HepG2 (cell line): ENCODE data around the gene FKBP1B.

Experiments used
- CBX5 ChIP-seq: sonication (generic); formaldehyde crosslinking; IDR thresholded peaks from 2 replicates; pipeline ENCODE4 v1.4.0; 2020; ENCODE audit warnings: missing genetic modification reagents, borderline replicate concordance
- CTCF ChIP-seq: sonication (generic); formaldehyde crosslinking; IDR thresholded peaks from 2 replicates; pipeline ENCODE4 v1.5.0; 2020; ENCODE audit warnings: mild to moderate bottlenecking, missing genetic modification reagents, moderate library complexity
- ERF ChIP-seq: IDR thresholded peaks from 2 replicates; pipeline ENCODE4 v1.6.1; 2018; ENCODE audit warnings: missing biosample characterization, missing genetic modification reagents
- FOSL2 ChIP-seq: sonication (generic); formaldehyde crosslinking; IDR thresholded peaks from 2 replicates; pipeline ENCODE4 v1.4.0; 2020; ENCODE audit warnings: missing genetic modification reagents
- KDM4B ChIP-seq: sonication (generic); formaldehyde crosslinking; IDR thresholded peaks from 2 replicates; pipeline ENCODE4 v1.4.0; 2020; ENCODE audit warnings: missing genetic modification reagents
- KLF15 ChIP-seq: sonication (generic); formaldehyde crosslinking; IDR thresholded peaks from 2 replicates; pipeline ENCODE4 v1.8.1; 2023; ENCODE audit warnings: borderline replicate concordance, mild to moderate bottlenecking, inconsistent platforms, missing genetic modification reagents, mixed read lengths
- NBN ChIP-seq: fragments of 450-650 bp; conservative IDR thresholded peaks from 2 replicates; pipeline ENCODE4 v1.6.1; 2017
- PAX8 ChIP-seq: sonication (generic); formaldehyde crosslinking; IDR thresholded peaks from 2 replicates; pipeline ENCODE4 v1.8.0; 2022; ENCODE audit warnings: mild to moderate bottlenecking, missing genetic modification reagents, borderline replicate concordance
- PHF8 ChIP-seq: sonication (generic); formaldehyde crosslinking; IDR thresholded peaks from 2 replicates; pipeline ENCODE4 v1.5.0; 2020; ENCODE audit warnings: missing genetic modification reagents
- RAD21 ChIP-seq: fragments of 450-650 bp; formaldehyde crosslinking; IDR thresholded peaks from 2 replicates; pipeline ENCODE4 v1.5.0; 2020; ENCODE audit warnings: mild to moderate bottlenecking
- SMAD1 ChIP-seq: sonication (generic); formaldehyde crosslinking; IDR thresholded peaks from 2 replicates; pipeline ENCODE4 v1.4.0; 2020; ENCODE audit warnings: missing genetic modification reagents, low read depth, mild to moderate bottlenecking, borderline replicate concordance
- ZBTB2 ChIP-seq: sonication (generic); formaldehyde crosslinking; IDR thresholded peaks from 2 replicates; pipeline ENCODE4 v1.8.0; 2022; ENCODE audit warnings: low read depth, missing genetic modification reagents
- ZNF629 ChIP-seq: sonication (generic); formaldehyde crosslinking; conservative IDR thresholded peaks from 2 replicates; pipeline ENCODE4 v1.5.0; 2020; ENCODE audit warnings: missing genetic modification reagents

GRCh38 chr2:24011250-24012104 is 38.1 kb upstream of the FKBP1B start:
- no peak for TF ChIP-seq FOSL2
- no peak for TF ChIP-seq PAX8 (CRISPR knock-in tag)
- TF ChIP-seq ZNF629 (CRISPR knock-in tag): no peak
- no peak for TF ChIP-seq KDM4B (CRISPR knock-in tag)
- TF ChIP-seq CTCF (CRISPR knock-in tag): no peak
- TF ChIP-seq PHF8 (CRISPR knock-in tag): no peak
- no peak for TF ChIP-seq KLF15
- no peak for TF ChIP-seq NBN
- TF ChIP-seq ERF: no peak
- TF ChIP-seq RAD21 (CRISPR knock-in tag): no peak
- TF ChIP-seq CBX5 (CRISPR knock-in tag): no peak
- no peak for TF ChIP-seq SMAD1 (CRISPR knock-in tag)
- no peak for TF ChIP-seq ZBTB2 (CRISPR knock-in tag)
